HG02798 (cell line): ENCODE results near the gene NCOA1.
"Not testable (repeated sequence)": the region's sequence is repeated elsewhere in the genome, so short reads cannot be mapped to it uniquely, and the experiment has no call there.

ENCODE experiments used
- ATAC-seq: cut with Tn5 transposase; IDR thresholded peaks from one replicate; pipeline ENCODE4 v1.9.1; 2021; ENCODE audit warnings: mild to moderate bottlenecking; ENCODE audit not compliant: unreplicated experiment, poor library complexity

NCOA1 gene

GRCh38 chr2:24768013-24768412 lies 277.0 kb downstream of the NCOA1 start:
- ATAC-seq = no peak

DNA sequence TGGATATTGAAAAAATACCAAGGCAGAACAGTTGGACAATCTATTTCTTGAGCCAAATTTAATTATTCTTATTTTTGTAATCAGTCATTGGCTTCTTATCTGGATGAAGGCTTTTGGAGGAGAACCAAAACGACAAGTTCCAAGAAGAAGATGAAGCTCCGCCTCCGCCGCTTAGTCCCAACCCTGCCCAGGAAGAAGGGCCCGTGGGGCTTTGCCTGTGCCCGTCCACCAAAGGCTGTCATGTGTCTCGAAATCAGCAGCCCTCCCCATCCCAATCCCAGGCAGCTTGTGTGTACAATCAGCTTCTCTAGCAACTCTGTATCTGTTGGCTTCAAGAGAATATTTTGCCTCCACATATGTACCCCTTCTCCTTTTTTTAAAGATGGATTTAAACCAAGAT lies 277.5 kb downstream of the NCOA1 start:
- no peak for ATAC-seq

GRCh38 chr2:24771061-24771460 lies 280.0 kb downstream of the NCOA1 start:
- no peak for ATAC-seq

GRCh38 chr2:24771764-24772586 lies 280.9 kb downstream of the NCOA1 start:
- ATAC-seq = no peak

GRCh38 chr2:24774373-24774772 lies 283.3 kb downstream of the NCOA1 start:
- ATAC-seq = no peak

DNA sequence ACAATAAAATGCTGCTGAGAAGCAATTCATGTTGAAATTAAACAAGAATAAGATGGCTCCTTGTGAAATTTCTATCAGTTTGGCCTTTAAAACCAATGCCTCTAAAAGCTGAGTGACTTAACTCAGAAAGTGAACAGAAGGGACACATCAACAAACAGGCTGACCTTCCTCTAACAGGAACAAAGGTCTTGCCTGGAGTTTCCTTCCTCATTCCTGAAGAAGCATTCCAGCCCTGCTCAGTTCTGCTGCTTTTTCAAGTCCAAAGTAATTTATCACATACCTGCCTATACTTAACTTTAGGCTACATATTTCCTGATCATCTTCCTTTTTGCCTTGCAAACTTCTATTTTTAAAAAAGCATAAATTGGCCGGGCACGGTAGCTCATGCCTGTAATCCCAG lies 288.1 kb downstream of the NCOA1 start:
- ATAC-seq = no peak

GRCh38 chr2:24783641-24784040 lies 292.6 kb downstream of the NCOA1 start:
- no peak for ATAC-seq

GRCh38 chr2:24785671-24786321 lies 294.7 kb downstream of the NCOA1 start:
- peak; percentile 64 for ATAC-seq

DNA sequence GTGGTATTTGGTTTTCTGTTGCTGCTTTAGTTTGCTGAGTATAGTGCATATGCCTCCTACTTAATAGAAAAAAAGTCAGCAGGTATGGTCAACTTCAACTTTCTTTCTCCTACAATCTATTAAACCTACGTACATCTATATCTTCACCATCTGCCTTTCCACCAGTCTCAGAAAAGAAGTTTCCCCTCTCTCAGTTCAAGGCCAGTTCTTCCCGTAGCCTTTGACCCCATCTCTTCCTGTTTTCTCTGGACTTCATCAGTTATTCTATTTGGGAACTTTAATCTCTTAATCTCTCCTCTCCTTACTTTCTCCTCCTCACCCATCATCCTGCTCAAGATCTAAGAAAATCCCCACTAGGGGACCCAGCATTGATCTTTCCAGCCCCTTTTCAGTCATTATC lies 296.5 kb downstream of the NCOA1 start:
- no peak for ATAC-seq

- no peak for ATAC-seq
These were observed 297.8 kb downstream of the NCOA1 start for GRCh38 chr2:24788816-24789215.

- no peak for ATAC-seq
These were observed 300.4 kb downstream of the NCOA1 start for GRCh38 chr2:24791452-24791851.

GRCh38 chr2:24792542-24792873 lies 301.5 kb downstream of the NCOA1 start:
- no peak for ATAC-seq

GRCh38 chr2:24792874-24793760 lies 302.1 kb downstream of the NCOA1 start, which contains the start of the genes CENPO and PTRHD1:
TSS of gene CENPO (plus strand) at chr2:24793425. CDS start at chr2:24793920, 495 bp downstream.
TSS of gene PTRHD1 (minus strand) at chr2:24793391. CDS start at chr2:24793377, 14 bp downstream.
- peak; percentile 94 for ATAC-seq

GRCh38 chr2:24793761-24794435 lies 302.8 kb downstream of the NCOA1 start:
- no peak for ATAC-seq

DNA sequence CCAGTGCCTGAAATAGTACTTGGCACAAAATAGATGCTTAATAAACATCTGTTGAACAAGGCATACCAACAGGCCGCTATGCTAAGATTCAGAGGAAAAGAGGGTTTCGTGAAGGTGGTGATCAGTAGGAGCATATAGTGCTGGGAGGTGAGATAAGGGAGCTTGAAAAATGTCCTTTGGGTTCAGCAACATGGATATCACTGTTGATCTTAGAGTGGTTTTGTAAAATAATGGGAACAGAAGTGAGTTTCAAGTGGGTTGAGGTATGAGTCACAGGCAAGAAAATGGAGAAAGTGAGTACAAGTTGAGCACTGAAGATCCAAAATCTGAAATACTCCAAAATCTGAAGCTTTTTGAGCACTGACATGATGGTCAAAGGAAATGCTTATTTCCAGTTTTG lies 306.6 kb downstream of the NCOA1 start:
- ATAC-seq = no peak

- not testable (repeated sequence) for ATAC-seq
These were observed 309.4 kb downstream of the NCOA1 start for GRCh38 chr2:24800487-24800886.

DNA sequence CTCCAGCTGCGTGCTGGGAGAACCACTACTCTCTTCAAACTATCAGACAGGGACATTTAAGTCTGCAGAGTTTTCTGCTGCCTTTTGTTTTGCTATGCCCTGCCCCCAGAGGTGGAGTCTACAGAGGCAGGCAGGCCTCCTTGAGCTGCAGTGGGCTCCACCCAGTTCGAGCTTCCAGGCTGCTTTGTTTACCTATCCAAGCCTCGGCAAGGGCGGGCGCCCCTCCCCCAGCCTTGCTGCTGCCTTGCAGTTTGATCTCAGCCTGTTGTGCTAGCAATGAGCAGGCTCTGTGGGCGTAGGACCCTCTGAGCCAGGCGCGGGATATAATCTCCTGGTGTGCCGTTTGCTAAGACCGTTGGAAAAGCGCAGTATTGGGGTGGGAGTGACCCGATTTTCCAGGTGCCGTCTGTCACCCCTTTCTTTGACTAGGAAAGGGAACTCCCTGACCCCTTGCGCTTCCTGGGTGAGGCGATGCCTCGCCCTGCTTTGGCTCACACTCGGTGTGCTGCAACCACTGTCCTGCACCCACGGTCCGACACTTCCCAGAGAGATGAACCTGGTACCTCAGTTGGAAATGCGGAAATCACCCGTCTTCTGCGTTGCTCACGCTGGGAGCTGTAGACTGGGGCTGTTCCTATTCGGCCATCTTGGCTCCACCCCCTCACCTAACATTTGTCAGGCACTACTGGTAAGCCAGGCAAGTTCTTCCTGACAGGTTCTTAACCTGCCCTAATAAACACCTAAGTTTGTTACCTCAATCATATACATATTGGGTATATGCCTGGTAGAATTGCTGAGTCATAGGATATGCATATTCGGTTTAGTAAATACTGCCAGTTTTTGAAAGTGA lies 315.0 kb downstream of the NCOA1 start:
- ATAC-seq = not testable (repeated sequence)

DNA sequence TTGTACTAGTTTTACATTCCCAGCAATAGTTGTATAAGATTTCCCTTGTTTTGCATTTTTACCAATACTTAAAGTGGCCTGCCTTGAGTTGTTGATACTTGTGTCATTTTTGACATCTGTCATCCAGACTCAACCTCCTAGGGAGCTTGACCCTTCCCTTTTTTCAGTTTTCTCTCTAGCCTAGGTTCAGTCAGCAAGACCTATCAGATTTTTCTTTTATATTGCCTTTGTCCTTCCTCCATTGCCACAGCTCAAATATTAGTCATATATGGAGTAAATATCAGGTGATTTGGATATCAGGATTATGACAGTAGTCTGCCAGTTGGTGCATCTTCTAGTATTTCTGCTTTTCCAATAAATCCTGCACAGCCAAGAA lies 315.6 kb downstream of the NCOA1 start:
- no peak for ATAC-seq

GRCh38 chr2:24809316-24810007 lies 318.4 kb downstream of the NCOA1 start:
- no peak for ATAC-seq
